GM10248 (cell line): ENCODE results near the gene FBXL13.

ENCODE experiments used
- CTCF ChIA-PET: fragments of 300-600 bp; sonication (Branson Sonifier 250); formaldehyde crosslinking; extraction: SDS; loops from one replicate; lab custom pipeline; 2021; ENCODE audit warnings: antibody characterized with exemption; lab: Yijun Ruan, JAX
- POLR2A ChIA-PET: fragments of 350-650 bp; sonication (Branson Sonifier 250); formaldehyde crosslinking; extraction: SDS; loops from one replicate; lab custom pipeline; 2020; ENCODE audit warnings: antibody characterized with exemption; lab: Yijun Ruan, JAX
- DNase-seq: peaks from one replicate; pipeline ENCODE4 v3.0.0; 2012; ENCODE audit errors: extremely low spot score
- CTCF ChIP-seq: IDR thresholded peaks from 2 replicates; pipeline ENCODE4 v1.5.1; 2012; ENCODE audit warnings: mild to moderate bottlenecking, low read depth; ENCODE audit errors: extremely low read depth, missing control alignments, control extremely low read depth

FBXL13 gene

GRCh38 chr7:102897856-102898531, 176.6 kb downstream of the FBXL13 start:
- no peak for DNase-seq

GRCh38 chr7:102897211-102897631, 177.4 kb downstream of the FBXL13 start:
- POLR2A ChIA-PET, result no interaction called here
- CTCF ChIA-PET, result no interaction called here
- DNase-seq, result no peak
- no peak for TF ChIP-seq CTCF

More at GRCh38 chr7:102897856-102898531, 176.6 kb downstream of the FBXL13 start:
- no peak for TF ChIP-seq CTCF
- ChIA-PET POLR2A (no interaction called here), CTCF (no interaction called here)

GRCh38 chr7:102896585-102896984, 178.0 kb downstream of the FBXL13 start:
- ChIA-PET CTCF (no interaction called here), POLR2A (no interaction called here)
- no peak for DNase-seq
- TF ChIP-seq CTCF, result no peak

GRCh38 chr7:102895602-102896001, 179.0 kb downstream of the FBXL13 start:
- DNase-seq, result no peak
- CTCF ChIA-PET, result interaction anchor here (1.3 kb wide), 2 partner anchors 9 to 22 kb away, joined by 3 read pairs; no protein-coding TSS in a partner anchor
- TF ChIP-seq CTCF, result no peak
- POLR2A ChIA-PET, result no interaction called here

GRCh38 chr7:102892631-102893278, 181.8 kb downstream of the FBXL13 start:
- DNase-seq, result no peak
- ChIA-PET CTCF (no interaction called here), POLR2A (no interaction called here)
- TF ChIP-seq CTCF, result no peak

GRCh38 chr7:102891693-102892261, 182.8 kb downstream of the FBXL13 start:
- no peak for TF ChIP-seq CTCF
- no peak for DNase-seq
- ChIA-PET CTCF (no interaction called here), POLR2A (no interaction called here)
